Measurements from ENCODE around the gene NFE2L2.
"Not testable (repeated sequence)": the region's sequence is repeated elsewhere in the genome, so short reads cannot be mapped to it uniquely, and the experiment has no call there.

Gene NFE2L2

GRCh38 chr2:177275743-177276055, 11.2 kb upstream of the NFE2L2 start:
- DNase-seq = no peak

GRCh38 chr2:177275040-177275742, 10.7 kb upstream of the NFE2L2 start:
- DNase-seq = no peak

- DNase-seq = no peak
These were observed 8.9 kb upstream of the NFE2L2 start for GRCh38 chr2:177273408-177273807.

GRCh38 chr2:177272765-177273164, 8.2 kb upstream of the NFE2L2 start:
- DNase-seq = no peak

GRCh38 chr2:177271981-177272666, 7.6 kb upstream of the NFE2L2 start:
- DNase-seq = no peak

- no peak for DNase-seq
These were observed 6.0 kb upstream of the NFE2L2 start for GRCh38 chr2:177270531-177270930.

- DNase-seq = no peak
These were observed 4.4 kb upstream of the NFE2L2 start for GRCh38 chr2:177268901-177269300.

- no peak for DNase-seq
These were observed 3.8 kb upstream of the NFE2L2 start for GRCh38 chr2:177268187-177268871.

GRCh38 chr2:177266955-177267354, 2.4 kb upstream of the NFE2L2 start:
- not testable (repeated sequence) for DNase-seq

GRCh38 chr2:177265824-177266817, 1.6 kb upstream of the NFE2L2 start:
- DNase-seq = no peak

GRCh38 chr2:177264209-177264692, 276 bp downstream of the NFE2L2 start:
- peak; percentile 83 for DNase-seq

GRCh38 chr2:177263451-177264208, 897 bp downstream of the NFE2L2 start:
- peak; percentile 99 for DNase-seq

GRCh38 chr2:177262958-177263450, 1.5 kb downstream of the NFE2L2 start:
- DNase-seq = no peak

GRCh38 chr2:177262092-177262491, 2.4 kb downstream of the NFE2L2 start:
- DNase-seq = no peak

GRCh38 chr2:177261116-177262060, 3.1 kb downstream of the NFE2L2 start:
- no peak for DNase-seq

GRCh38 chr2:177260379-177260778, 4.1 kb downstream of the NFE2L2 start:
- DNase-seq = no peak

- no peak for DNase-seq
These were observed 6.5 kb downstream of the NFE2L2 start for GRCh38 chr2:177258059-177258458.

GRCh38 chr2:177257471-177257870, 7.1 kb downstream of the NFE2L2 start:
- no peak for DNase-seq

GRCh38 chr2:177256695-177257094, 7.8 kb downstream of the NFE2L2 start:
- DNase-seq = no peak

- DNase-seq = no peak
These were observed 8.5 kb downstream of the NFE2L2 start for GRCh38 chr2:177256026-177256425.

GRCh38 chr2:177255227-177255601, 9.3 kb downstream of the NFE2L2 start:
- no peak for DNase-seq
